HepG2 (cell line): Measurements from ENCODE around the gene RNF208. TPM values are rescaled to one million over a fixed set of nuclear protein-coding genes. Genes with fewer than 3 reads are reported as not detected.

Source experiments
- ATF2 ChIP-seq: sonication (generic); formaldehyde crosslinking; IDR thresholded peaks from 2 replicates; pipeline ENCODE4 v1.4.0; 2020; ENCODE audit warnings: missing genetic modification reagents
- CERS6 ChIP-seq: sonication (generic); formaldehyde crosslinking; IDR thresholded peaks from 2 replicates; pipeline ENCODE4 v1.5.0; 2020; ENCODE audit warnings: missing genetic modification reagents
- ETV6 ChIP-seq: sonication (generic); formaldehyde crosslinking; conservative IDR thresholded peaks from 2 replicates; pipeline ENCODE4 v1.4.0; 2020; ENCODE audit warnings: missing genetic modification reagents
- FOXK1 ChIP-seq: sonication (generic); formaldehyde crosslinking; IDR thresholded peaks from 2 replicates; pipeline ENCODE4 v1.4.0; 2020; ENCODE audit warnings: low read depth, missing genetic modification reagents, borderline replicate concordance
- GFI1 ChIP-seq: sonication (generic); formaldehyde crosslinking; IDR thresholded peaks from 2 replicates; pipeline ENCODE4 v1.5.0; 2020; ENCODE audit warnings: missing genetic modification reagents, mild to moderate bottlenecking, borderline replicate concordance
- GLMP ChIP-seq: sonication (generic); formaldehyde crosslinking; IDR thresholded peaks from 2 replicates; pipeline ENCODE4 v1.9.0; 2021; ENCODE audit warnings: missing genetic modification reagents, mild to moderate bottlenecking, borderline replicate concordance
- GTF3A ChIP-seq: sonication (generic); formaldehyde crosslinking; conservative IDR thresholded peaks from 2 replicates; pipeline ENCODE4 v1.4.0; 2020; ENCODE audit warnings: mild to moderate bottlenecking, missing genetic modification reagents
- HNRNPLL ChIP-seq: fragments of 200-400 bp; formaldehyde crosslinking; IDR thresholded peaks from 2 replicates; pipeline ENCODE4 v1.6.1; 2017; ENCODE audit warnings: mild to moderate bottlenecking, low read depth, low read length; ENCODE audit not compliant: poor library complexity, severe bottlenecking
- MIER3 ChIP-seq: IDR thresholded peaks from 2 replicates; pipeline ENCODE4 v1.6.1; 2016; ENCODE audit warnings: missing compliant biosample characterization, borderline replicate concordance
- PREB ChIP-seq: sonication (generic); formaldehyde crosslinking; IDR thresholded peaks from 2 replicates; pipeline ENCODE4 v1.4.0; 2020; ENCODE audit warnings: missing genetic modification reagents
- SCMH1 ChIP-seq: sonication (generic); formaldehyde crosslinking; IDR thresholded peaks from 2 replicates; pipeline ENCODE4 v1.9.0; 2021; ENCODE audit warnings: missing genetic modification reagents, mild to moderate bottlenecking, borderline replicate concordance
- USF2 ChIP-seq, 2 experiments: sonication (generic) in 1 of 2; formaldehyde crosslinking in 1 of 2; IDR thresholded peaks; 2 replicates each; pipeline versions ENCODE4 v1.5.1 to v1.6.1; 2011 to 2020; ENCODE audit warnings: borderline replicate concordance in 1 of 2, low read depth in 1 of 2, low read length in 1 of 2, mild to moderate bottlenecking in 1 of 2, missing genetic modification reagents in 1 of 2, moderate library complexity in 1 of 2
- ZNF263 ChIP-seq: sonication (generic); formaldehyde crosslinking; IDR thresholded peaks from 2 replicates; pipeline ENCODE4 v1.4.0; 2020; ENCODE audit warnings: missing genetic modification reagents
- ZNF512 ChIP-seq: sonication (generic); formaldehyde crosslinking; IDR thresholded peaks from 2 replicates; pipeline ENCODE4 v1.4.0; 2020; ENCODE audit warnings: mild to moderate bottlenecking, missing genetic modification reagents
- ZNF607 ChIP-seq: sonication (generic); formaldehyde crosslinking; IDR thresholded peaks from 2 replicates; pipeline ENCODE4 v1.5.1; 2020; ENCODE audit warnings: missing genetic modification reagents, mild to moderate bottlenecking, borderline replicate concordance
- ZNF652 ChIP-seq: IDR thresholded peaks from 2 replicates; pipeline ENCODE4 v1.6.1; 2016; ENCODE audit warnings: low read depth, borderline replicate concordance
- ZNF768 ChIP-seq: sonication (generic); formaldehyde crosslinking; IDR thresholded peaks from 2 replicates; pipeline ENCODE4 v1.4.0; 2020; ENCODE audit warnings: missing genetic modification reagents
- ZNF839 ChIP-seq: sonication (generic); formaldehyde crosslinking; IDR thresholded peaks from 2 replicates; pipeline ENCODE4 v1.4.0; 2020; ENCODE audit warnings: missing genetic modification reagents, mild to moderate bottlenecking, borderline replicate concordance
- polyA plus RNA-seq, 8 experiments: library from polyadenylated mRNA; depleted of rRNA in 3 of 8; stranded (reverse) in 7 of 8; unstranded in 1 of 8; fragments of >200 nt; fragmentation: Illumina TruSeq in 4 of 8; extraction: Trizol in 4 of 8; gene quantifications; 2 replicates each; pipeline versions ENCODE4 v1.2.1 to v1.2.3, GENCODE V29; 2011 to 2016; ENCODE audit warnings: low read depth in 4 of 8, missing spikeins in 1 of 8, mixed read lengths in 1 of 8; ENCODE audit not compliant: insufficient read depth in 1 of 8
- total RNA-seq, 5 experiments: library from RNA; depleted of rRNA; stranded (reverse); fragments of >200 nt; fragmentation: Illumina TruSeq; extraction: Trizol; gene quantifications; 2 replicates each; pipeline ENCODE4 v1.2.3, GENCODE V29; 2016; ENCODE audit warnings: low read depth in 1 of 5

The RNF208 gene
- total and polyA plus RNA-seq, 2 of the 13 experiments (the other 11 are each of a cell fraction or from before 2014, with no cell fraction given), result 1.6 to 2.1 TPM

GRCh38 chr9:137205126-137206069, 16.6 kb downstream of the RNF208 start, which contains the start of the genes NDOR1 and TMEM203 (continued):
- TF ChIP-seq ZNF607 (CRISPR knock-in tag), result peak; percentile 74; the same call in 1 of the 2 replicates
- TF ChIP-seq ETV6 (CRISPR knock-in tag), result no peak
- no peak for TF ChIP-seq ZNF839
- no peak for TF ChIP-seq ZNF263 (CRISPR knock-in tag)
- peak; percentile 89; the same call in 1 of the 2 replicates for TF ChIP-seq FOXK1 (CRISPR knock-in tag)
- no peak for TF ChIP-seq GTF3A (CRISPR knock-in tag)
- TF ChIP-seq CERS6 (CRISPR knock-in tag), result no peak
- TF ChIP-seq ZNF768 (CRISPR knock-in tag), result peak; percentile 26; the same call in 1 of the 2 replicates
- TF ChIP-seq ATF2 (CRISPR knock-in tag), result peak; percentile 62; the same call in 1 of the 2 replicates
- TF ChIP-seq PREB (CRISPR knock-in tag), result no peak
- TF ChIP-seq GFI1 (CRISPR knock-in tag), result no peak; the same call in 1 of the 2 replicates
- TF ChIP-seq HNRNPLL, result peak; percentile 62
- TF ChIP-seq USF2 (IDR thresholded peaks at IDR 0.05; ENCODE audit: low read depth, low read length), result no peak
- TF ChIP-seq USF2 (CRISPR knock-in tag; IDR thresholded peaks at IDR 0.05; ENCODE audit: borderline replicate concordance), result no peak
- TF ChIP-seq GLMP (CRISPR knock-in tag), result no peak
- no peak for TF ChIP-seq SCMH1
- TF ChIP-seq MIER3 (CRISPR knock-in tag), result peak; percentile 48; the same call in 1 of the 2 replicates
- no peak for TF ChIP-seq ZNF512
- TF ChIP-seq ZNF652 (CRISPR knock-in tag), result no peak
